GM18499 (cell line): Measurements from ENCODE around the gene RPS6KB1.
"Not testable (repeated sequence)": the region's sequence is repeated elsewhere in the genome, so short reads cannot be mapped to it uniquely, and the experiment has no call there.

Experiments used
- ATAC-seq: cut with Tn5 transposase; IDR thresholded peaks from one replicate; pipeline ENCODE4 v1.9.1; 2021; ENCODE audit warnings: moderate number of reproducible peaks; ENCODE audit not compliant: insufficient read depth, unreplicated experiment

The RPS6KB1 gene

GRCh38 chr17:59869941-59870218 lies 23.0 kb upstream of the RPS6KB1 start:
- no peak for ATAC-seq

- no peak for ATAC-seq
Measured at GRCh38 chr17:59870482-59870881, 22.4 kb upstream of the RPS6KB1 start.

- no peak for ATAC-seq
Measured at GRCh38 chr17:59872351-59872750, 20.6 kb upstream of the RPS6KB1 start.

- ATAC-seq: not testable (repeated sequence)
Measured at GRCh38 chr17:59873414-59873813, 19.5 kb upstream of the RPS6KB1 start.

GRCh38 chr17:59874376-59874775 lies 18.5 kb upstream of the RPS6KB1 start:
- no peak for ATAC-seq

GRCh38 chr17:59876107-59876506 lies 16.8 kb upstream of the RPS6KB1 start:
- ATAC-seq: no peak

GRCh38 chr17:59877965-59878364 lies 15.0 kb upstream of the RPS6KB1 start:
- ATAC-seq: no peak

GRCh38 chr17:59878624-59879023 lies 14.3 kb upstream of the RPS6KB1 start:
- no peak for ATAC-seq

GRCh38 chr17:59884861-59885260 lies 8.1 kb upstream of the RPS6KB1 start:
- ATAC-seq: no peak

GRCh38 chr17:59888145-59888750 lies 4.7 kb upstream of the RPS6KB1 start:
- ATAC-seq: no peak

GRCh38 chr17:59890720-59891119 lies 2.2 kb upstream of the RPS6KB1 start:
- no peak for ATAC-seq

GRCh38 chr17:59892251-59892923 lies 534 bp upstream of the RPS6KB1 start:
- ATAC-seq: no peak

- ATAC-seq: no peak
Measured at GRCh38 chr17:59893676-59894100, 767 bp downstream of the RPS6KB1 start.

GRCh38 chr17:59897090-59897489 lies 4.2 kb downstream of the RPS6KB1 start:
- no peak for ATAC-seq

GRCh38 chr17:59899099-59899498 lies 6.2 kb downstream of the RPS6KB1 start:
- ATAC-seq: no peak

GRCh38 chr17:59901604-59902003 lies 8.7 kb downstream of the RPS6KB1 start:
- no peak for ATAC-seq

- ATAC-seq: no peak
Measured at GRCh38 chr17:59903455-59903854, 10.5 kb downstream of the RPS6KB1 start.

GRCh38 chr17:59907467-59907866 lies 14.5 kb downstream of the RPS6KB1 start:
- no peak for ATAC-seq

- no peak for ATAC-seq
Measured at GRCh38 chr17:59914274-59914854, 21.4 kb downstream of the RPS6KB1 start.

GRCh38 chr17:59916446-59916845 lies 23.5 kb downstream of the RPS6KB1 start:
- ATAC-seq: no peak

GRCh38 chr17:59920637-59921036 lies 27.7 kb downstream of the RPS6KB1 start:
- not testable (repeated sequence) for ATAC-seq

GRCh38 chr17:59930121-59930520 lies 37.2 kb downstream of the RPS6KB1 start:
- not testable (repeated sequence) for ATAC-seq
